ENCODE measurements around the gene MED13L. TPM values are rescaled to one million over a fixed set of nuclear protein-coding genes. Genes with fewer than 3 reads are reported as not detected.
"Not testable (repeated sequence)": the region's sequence is repeated elsewhere in the genome, so short reads cannot be mapped to it uniquely, and the experiment has no call there.

Gene MED13L
- total RNA-seq, 1 donor from 2014 or later, result 69.3 TPM

GRCh38 chr12:116045150-116045549, 232.3 kb downstream of the MED13L start:
- ATAC-seq, result no peak

- peak; percentile 44 for ATAC-seq
Measured at GRCh38 chr12:116043659-116044535, 233.6 kb downstream of the MED13L start.

GRCh38 chr12:116040402-116040801, 237.1 kb downstream of the MED13L start:
- ATAC-seq, result no peak

- ATAC-seq, result no peak
Measured at GRCh38 chr12:116039081-116039480, 238.4 kb downstream of the MED13L start.

- ATAC-seq, result no peak
Measured at GRCh38 chr12:116037941-116038837, 239.3 kb downstream of the MED13L start.

- ATAC-seq, result no peak
Measured at GRCh38 chr12:116033765-116034164, 243.7 kb downstream of the MED13L start.

GRCh38 chr12:116031624-116032023, 245.9 kb downstream of the MED13L start:
- not testable (repeated sequence) for ATAC-seq

GRCh38 chr12:116028619-116029018, 248.9 kb downstream of the MED13L start:
- no peak for ATAC-seq

- ATAC-seq, result no peak
Measured at GRCh38 chr12:116027551-116027821, 250.0 kb downstream of the MED13L start.

- ATAC-seq, result no peak
Measured at GRCh38 chr12:116026768-116027550, 250.5 kb downstream of the MED13L start.

GRCh38 chr12:116026346-116026745, 251.1 kb downstream of the MED13L start:
- ATAC-seq, result no peak

GRCh38 chr12:116024769-116025168, 252.7 kb downstream of the MED13L start:
- ATAC-seq, result no peak

GRCh38 chr12:116019415-116019814, 258.1 kb downstream of the MED13L start:
- ATAC-seq, result no peak

GRCh38 chr12:116018282-116018681, 259.2 kb downstream of the MED13L start:
- no peak for ATAC-seq

GRCh38 chr12:116015525-116015924, 262.0 kb downstream of the MED13L start:
- ATAC-seq, result peak; percentile 62

GRCh38 chr12:116012757-116013156, 264.7 kb downstream of the MED13L start:
- ATAC-seq, result no peak

GRCh38 chr12:116011217-116011616, 266.3 kb downstream of the MED13L start:
- ATAC-seq, result no peak

- no peak for ATAC-seq
Measured at GRCh38 chr12:116010467-116010866, 267.0 kb downstream of the MED13L start.

GRCh38 chr12:116009805-116010204, 267.7 kb downstream of the MED13L start:
- ATAC-seq, result no peak

- no peak for ATAC-seq
Measured at GRCh38 chr12:116006141-116006540, 271.4 kb downstream of the MED13L start.

- ATAC-seq, result no peak
Measured at GRCh38 chr12:116002890-116003536, 274.5 kb downstream of the MED13L start.

GRCh38 chr12:116000252-116000651, 277.2 kb downstream of the MED13L start:
- ATAC-seq, result no peak

All from esophagus mucosa (tissue), 1 donor.